ENCODE data around the gene CUEDC1.
"Not testable (repeated sequence)": the region's sequence is repeated elsewhere in the genome, so short reads cannot be mapped to it uniquely, and the experiment has no call there.

CUEDC1 gene

DNA sequence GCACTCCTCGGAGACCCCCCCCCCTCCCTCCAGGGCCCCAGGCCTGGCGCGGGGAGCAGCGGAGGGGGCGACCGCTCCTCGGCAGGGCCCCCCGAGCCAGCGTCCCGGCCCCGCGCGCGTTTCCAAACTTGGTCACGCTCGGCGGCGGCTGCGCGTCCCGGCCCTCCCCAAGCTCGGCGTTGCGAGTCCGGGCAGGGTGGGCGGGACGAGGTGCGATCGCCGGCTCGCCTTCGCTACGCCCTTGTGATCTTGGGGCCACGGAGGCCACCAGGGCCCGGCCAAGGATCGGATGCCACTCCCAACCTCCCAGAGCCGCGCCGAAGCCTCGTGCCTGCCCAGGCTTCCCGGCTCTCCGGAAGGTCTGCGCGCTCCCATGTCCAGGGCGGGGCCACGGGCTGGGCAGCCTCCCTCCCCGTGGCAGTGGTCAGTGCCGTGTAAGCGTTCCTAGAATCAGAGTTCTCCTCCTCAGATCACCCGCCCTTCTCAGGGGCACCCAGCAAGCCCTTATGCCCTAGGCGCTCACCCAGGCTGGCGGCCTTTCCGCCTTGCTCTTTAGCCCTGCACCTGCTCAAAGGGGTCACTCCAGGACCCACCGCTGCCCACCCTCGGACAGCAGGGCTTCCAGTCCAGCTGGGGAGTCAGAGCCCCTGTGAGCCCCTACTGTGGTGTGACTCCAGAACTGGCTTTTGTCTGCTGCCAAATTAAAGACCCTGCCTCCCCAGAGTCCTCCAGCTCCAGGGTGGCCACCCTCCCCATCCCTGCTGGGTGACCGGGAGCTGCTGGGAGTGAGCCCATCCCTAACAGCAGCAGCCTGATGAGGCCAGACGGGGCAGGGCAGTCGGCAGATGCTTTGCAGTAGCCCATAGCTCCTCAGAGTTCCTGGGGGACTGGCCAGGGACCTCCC lies 93.2 kb downstream of the CUEDC1 start:
- DNase-seq (ENCODE audit: low read depth in 2 of 2): no peak

DNA sequence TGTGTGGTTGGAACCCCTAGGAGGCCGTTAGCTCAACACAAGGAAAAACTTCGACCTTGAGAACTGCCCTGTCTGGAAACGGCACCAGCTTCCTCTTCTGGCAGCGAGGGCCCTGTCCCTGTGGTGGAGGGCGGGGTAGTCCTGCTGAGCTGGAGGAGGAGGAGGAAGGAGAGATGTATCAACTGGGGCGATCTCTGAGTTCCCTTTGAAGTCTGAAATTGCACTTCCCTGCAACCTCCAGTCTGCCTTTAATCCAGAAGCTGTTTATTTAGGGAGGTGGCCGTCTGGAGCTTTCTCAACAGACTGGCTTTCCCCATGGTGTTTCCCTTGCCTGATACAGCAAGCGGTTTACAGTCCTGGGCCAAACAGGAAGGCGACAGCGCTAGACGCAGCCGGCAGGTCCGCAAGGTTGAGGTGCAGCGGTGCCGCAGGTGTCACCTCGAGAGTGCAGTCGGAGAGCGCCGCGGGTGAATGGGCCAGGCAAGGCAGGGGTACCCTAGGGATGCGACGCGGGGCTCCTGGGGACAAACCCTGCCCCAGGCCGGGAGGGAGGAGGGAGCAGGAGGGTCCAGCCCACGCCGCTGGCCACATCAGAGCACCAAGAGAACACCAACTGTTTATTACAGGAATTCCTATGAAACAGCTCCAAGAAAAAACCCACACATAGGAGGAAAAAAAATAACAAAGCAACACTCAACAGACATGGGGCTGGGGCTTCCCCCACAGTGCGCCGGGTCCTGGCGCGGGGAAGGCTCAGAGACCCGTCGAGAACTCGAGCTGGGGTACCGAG lies 94.0 kb downstream of the CUEDC1 start:
- no peak for DNase-seq (ENCODE audit: low read depth in 2 of 2)

DNA sequence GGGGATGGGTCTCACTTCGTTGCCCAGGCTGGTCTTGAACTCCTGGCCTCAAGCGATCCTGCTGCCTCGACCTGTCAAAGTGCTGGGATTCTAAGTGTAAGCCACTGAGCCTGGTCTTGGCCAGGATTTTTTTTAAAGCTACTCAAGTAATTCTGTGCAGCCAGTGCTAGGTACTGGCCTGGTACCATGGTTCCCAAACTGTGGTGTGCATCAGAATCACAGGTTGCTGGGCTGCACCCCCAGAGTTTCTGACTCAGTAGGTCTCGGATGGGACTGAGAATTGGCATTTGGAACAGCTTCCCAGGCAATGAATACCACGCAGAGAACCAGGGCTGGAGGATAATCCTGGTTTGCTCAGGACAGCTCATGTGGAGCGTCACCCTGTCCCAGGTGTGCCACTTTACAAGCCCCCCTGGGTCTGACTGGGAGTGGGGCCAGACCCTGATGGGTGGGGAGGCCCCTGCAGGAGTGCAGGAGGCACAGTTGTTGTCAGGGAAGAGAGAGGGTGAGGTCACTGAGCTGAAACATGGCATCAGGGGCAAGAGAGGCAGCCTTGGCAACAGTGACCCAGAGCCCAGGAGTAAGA lies 94.7 kb downstream of the CUEDC1 start:
- no peak for DNase-seq (ENCODE audit: low read depth in 2 of 2)

DNA sequence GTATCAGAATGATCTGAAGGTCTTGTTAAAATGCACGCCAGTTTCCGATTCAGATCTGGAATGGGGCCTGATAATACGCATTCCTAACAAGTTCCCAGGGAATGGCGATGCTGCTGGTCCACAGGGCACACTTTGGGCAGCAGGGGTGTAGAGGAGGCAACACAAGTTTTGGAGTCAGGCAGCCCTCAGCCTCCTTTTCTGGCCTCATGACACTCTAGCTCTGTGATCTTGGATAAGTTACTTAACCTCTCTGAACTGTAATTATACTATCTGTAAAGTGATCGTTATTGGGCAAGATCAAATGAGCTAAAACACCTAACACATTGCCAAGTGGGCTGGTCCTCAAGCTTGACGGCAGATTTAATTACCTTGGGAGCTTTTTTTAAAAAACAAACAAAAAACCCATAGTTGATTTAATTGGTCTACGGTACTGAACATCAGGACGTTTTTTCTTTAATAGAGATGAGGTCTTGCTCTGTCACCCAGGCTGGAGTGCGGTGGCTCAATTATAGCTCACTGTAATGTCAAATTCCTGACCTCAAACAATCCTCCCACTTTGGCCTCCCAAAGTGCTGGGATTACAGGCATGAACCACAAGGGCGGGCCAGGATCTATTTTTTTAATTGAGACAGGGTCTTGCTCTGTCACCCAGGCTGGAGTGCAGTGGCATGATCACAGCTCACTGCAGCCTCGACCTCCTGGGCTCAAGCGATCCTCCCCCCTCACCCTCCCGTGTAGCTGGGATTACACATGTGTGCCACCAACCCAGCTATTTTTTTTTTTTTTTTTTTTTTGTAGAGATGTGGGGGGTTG lies 95.4 kb downstream of the CUEDC1 start:
- no peak for DNase-seq (ENCODE audit: low read depth in 2 of 2)

DNA sequence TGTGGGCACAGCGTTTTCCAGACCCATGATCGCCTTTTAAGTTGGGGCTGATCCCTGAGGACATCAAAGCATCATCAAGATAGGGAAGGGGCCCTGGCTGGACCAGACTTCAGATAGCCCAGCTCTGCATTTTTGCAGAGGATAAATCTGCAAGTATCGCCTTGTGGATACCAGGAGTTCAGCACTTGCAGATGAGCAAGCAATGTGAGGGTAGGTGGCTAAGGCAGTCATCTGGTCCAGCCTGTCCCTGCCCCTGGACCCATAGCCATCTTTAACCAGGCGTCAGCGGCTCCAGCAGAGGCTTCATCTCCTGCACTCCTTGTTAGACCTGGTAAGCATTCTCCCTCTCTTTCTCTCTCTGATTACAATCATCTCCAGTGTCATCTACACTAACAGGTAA lies 96.4 kb downstream of the CUEDC1 start:
- no peak for DNase-seq (ENCODE audit: low read depth in 2 of 2)

DNA sequence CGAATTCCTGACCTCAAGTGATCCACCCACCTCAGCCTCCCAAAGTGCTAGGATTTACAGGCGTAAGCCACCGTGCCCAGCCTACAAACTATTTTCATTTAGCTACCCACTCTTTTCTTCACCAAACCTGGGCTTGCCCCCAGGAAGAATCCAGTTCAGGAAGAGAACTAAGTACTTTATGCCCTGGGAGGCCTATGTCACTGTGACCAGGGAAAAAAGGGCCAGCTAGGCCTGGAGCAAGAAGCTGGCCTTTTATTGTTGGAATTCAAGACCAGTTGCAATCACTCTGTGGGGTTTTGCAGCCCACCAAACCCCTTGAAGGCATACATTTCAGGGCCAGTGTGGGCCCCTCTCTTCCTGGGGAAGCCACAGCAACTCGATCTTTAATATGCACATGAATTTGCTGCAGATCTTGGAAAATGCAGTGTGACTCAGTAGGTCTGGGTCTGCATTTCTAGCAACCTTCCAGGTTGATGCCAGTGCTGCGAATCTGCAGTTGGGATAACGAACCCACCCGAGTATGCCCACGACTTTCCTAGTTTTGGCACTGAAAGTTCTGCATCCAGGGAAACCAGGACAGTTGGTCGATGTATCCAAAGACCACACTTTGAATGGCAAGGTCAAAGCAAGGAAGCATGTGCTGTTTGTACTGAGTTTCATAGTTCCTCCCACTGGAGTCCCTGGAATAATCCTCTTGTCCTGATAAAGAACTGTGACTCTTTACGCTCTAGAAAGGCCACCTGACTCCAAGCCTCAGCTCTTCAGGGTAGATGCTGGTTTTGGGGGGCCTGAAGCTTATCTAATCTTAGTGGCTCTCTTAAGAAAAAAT lies 98.2 kb downstream of the CUEDC1 start:
- no peak for DNase-seq (ENCODE audit: low read depth in 2 of 2)

DNA sequence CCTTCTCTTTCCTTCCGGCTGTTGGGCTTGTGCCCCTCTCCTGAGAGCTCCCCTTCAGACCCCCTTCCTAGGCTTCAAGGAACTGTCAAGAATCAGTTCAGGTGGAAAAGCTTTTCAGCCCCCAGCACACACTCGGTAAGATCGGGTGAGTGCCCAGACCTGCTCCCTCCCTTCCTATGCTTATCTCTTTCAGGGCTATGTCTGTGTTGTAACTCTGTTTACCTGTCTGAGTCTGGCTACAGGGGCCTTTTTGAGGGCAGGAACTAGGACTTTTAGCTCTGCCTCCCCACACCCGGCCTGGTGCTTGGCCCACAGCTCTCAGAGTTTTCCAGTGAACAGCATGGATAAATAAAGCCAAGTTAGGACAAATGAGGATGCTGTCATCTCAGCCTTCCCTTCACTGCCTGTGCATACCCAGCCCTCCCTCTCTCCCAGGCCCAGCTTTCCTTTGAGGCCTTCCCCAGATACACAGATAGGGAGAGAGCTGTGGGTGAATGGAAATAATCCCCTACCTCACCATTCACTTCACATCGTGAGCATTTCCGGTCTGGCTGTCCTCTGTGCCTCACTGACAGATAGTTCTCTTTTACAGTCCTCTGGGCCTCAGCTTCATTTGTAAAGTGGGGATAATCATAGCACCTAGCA lies 99.7 kb downstream of the CUEDC1 start:
- DNase-seq (ENCODE audit: low read depth in 2 of 2): no peak

DNA sequence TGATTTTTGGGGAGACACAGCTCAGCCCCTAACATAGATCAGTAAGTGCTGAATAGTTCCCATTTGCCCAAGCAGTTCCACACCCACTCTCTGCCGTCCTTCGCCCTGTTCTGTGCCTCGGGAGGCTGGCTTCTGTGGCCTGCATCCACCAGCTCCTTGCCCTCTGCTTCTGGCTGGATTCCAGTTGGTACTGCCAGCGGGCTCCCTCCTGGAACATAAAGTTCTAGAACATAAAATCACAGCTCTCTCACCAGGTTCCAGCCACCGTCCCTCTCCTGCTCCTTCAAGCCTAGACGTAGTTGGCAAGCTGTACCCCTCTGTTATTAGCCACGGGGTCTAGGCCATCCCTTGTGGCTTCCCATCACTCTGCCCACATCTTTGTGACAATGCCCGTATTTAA lies 101.5 kb downstream of the CUEDC1 start:
- no peak for DNase-seq (ENCODE audit: low read depth in 2 of 2)

DNA sequence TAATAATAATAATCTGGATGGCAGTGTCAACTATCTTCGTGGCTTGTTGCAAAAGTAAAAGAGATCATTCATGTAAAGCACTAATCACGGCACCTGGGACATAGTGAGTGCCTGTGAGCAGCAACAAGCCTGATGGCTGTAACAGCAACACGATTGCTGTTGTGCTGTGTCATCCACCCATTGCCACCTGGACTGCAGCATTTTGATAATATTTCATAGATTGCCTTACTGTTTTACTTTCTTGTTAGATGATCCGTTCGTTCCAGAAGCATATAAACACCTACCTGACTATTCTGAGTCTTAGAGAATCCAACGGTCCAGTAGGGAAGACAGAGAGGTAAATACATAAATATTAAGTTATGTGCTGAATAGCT lies 102.3 kb downstream of the CUEDC1 start:
- DNase-seq (ENCODE audit: low read depth in 2 of 2): no peak

DNA sequence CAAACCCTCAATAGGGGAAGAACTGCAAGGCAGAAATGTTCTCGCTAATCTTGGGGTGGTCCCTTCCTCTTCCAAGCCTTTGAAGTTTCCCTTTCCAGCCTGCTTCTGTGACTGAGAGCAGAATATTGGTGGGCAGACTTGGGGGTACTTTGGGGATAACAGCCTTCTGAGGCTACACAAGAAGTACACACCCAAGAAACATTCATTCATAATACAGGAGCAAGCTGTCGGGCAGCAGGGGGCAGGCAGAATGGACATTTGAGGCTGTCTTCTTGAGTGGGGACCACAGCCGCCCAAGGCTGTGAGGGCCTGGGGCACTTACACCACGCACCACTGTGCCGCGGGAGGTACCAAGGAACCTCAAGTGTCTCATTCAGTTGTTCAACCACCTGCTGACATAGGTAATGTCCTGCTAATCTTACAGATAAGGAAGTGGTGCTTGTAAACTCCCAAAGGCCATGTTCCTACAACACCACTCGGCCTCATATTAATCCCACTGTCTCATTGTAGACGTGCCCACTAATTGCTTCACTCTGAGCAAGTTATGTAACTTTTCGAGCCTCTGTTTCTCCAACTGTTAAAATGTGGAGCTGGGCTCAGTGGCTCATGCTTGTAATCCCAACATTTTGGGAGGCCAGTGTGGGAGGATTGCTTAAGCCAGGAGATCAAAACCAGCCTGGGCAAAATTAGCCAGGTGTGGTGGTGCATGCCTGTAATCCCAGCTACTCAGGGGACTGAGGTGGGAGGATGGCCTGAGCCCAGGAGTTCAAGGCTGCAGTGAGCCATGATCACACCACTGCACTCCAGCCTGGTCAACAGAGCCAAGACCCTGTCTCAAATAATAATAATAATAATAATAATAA lies 102.9 kb downstream of the CUEDC1 start:
- no peak for DNase-seq (ENCODE audit: low read depth in 2 of 2)

DNA sequence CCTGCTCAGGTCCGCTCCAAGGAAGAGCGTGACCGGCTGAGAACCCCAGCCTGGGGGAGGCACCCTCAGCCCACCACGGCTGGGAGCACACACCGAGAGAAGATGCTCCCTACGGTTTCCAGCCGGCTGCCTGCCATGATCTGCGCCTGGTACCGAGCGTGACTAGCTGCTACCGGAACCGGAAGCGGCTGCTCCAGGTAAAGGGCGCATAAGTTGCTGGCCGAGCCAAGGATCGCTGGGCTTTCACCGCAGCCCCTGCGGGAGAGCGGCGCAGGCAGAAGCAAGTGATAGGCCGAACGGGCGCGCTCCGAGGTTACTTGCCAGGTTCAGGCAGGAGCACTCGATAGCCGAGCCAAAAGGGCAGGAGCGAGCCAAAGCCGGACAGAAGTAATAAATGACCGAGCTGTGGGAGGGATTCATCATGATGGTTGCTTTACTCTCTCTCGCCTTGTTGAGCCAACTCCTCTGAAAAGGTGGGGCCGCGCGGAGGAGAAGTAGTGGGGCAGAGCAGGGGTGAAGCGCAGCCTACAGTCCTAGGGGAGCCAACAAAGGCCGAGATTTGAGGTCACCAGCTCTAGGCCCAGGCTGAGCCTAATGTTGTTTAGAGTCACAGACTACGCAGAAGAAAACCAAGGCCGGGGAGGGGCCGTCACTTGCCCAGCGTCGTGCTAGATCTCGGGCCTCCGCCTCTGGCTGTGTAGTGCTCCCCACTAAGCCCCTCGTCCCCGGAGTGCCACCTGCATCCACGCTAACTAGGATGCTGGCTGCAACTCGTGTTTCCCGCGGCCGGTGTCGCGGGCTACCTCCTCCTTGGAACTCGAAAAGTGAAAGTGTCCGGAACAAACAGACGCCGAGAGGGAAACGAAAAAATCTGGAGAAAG lies 105.1 kb downstream of the CUEDC1 start, which contains the start of gene MRPS23:
MRPS23 (minus strand) TSS at position 171 of the 881 bp plus-strand sequence; CDS start at position 137, 34 bp downstream.
- DNase-seq (ENCODE audit: low read depth in 2 of 2): peak; percentile 90 to 92

DNA sequence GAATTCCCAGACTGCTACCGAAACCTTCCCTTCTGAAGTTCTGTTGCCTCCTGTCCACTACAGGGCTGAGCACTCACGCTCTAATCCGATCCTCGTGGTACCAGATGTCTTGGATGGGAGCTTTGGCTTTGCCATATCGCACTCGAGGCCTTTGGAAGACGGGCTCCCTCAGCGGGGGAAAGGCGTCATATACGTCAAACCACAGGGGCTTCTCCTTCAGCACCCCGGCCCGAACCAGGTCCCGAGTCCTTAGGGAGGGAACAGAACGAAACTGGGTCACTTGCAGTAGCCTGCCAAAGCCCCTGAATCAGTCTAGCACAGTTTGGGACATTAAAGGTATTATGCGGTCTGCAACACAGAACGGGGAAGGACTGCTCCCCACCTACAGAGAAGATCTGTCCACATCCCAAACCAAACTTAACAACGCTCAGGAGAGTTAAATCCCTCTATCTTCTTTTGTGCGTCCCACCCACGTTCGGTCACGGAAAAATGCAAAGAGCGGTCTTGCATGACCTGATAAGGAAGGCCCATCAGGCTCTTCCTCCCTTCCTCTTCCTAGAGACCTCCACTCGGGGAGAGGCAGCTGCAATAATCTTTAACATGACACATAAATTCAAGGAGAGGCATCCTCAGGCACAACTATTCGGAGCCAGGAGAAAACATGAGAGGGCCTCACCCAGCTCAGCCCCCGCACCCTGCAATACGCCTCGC lies 105.9 kb downstream of the CUEDC1 start:
- no peak for DNase-seq (ENCODE audit: low read depth in 2 of 2)

DNA sequence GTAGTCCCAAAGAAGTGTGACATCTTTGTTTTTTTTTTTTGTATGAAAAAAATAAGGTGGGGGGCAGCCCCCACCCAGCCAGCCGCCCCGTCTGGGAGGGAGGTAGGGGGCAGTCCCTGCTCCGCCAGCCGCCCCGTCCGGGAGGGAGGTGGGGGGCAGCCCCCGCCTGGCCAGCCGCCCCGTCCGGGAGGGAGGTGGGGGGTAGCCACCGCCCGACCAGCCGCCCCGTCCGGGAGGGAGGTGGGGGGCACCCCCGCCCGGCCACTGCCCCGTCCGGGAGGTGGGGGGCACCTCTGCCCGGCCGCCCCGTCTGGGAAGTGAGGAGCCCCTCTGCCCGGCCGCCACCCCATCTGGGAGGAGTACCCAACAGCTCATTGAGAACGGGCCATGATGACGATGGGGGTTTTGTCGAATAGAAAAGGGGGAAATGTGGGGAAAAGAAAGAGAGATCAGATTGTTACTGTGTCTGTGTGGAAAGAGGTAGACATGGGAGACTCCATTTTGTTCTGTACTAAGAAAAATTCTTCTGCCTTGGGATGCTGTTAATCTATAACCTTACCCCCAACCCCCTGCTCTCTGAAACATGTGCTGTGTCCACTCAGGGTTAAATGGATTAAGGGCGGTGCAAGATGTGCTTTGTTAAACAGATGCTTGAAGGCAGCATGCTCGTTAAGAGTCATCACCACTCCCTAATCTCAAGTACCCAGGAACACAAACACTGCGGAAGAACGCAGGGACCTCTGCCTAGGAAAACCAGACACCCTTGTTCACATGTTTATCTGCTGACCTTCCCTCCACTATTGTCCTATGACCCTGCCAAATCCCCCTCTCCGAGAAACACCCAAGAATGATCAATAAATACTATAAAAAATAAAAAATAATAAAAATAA lies 108.9 kb downstream of the CUEDC1 start:
- DNase-seq (ENCODE audit: low read depth in 2 of 2): not testable (repeated sequence)

DNA sequence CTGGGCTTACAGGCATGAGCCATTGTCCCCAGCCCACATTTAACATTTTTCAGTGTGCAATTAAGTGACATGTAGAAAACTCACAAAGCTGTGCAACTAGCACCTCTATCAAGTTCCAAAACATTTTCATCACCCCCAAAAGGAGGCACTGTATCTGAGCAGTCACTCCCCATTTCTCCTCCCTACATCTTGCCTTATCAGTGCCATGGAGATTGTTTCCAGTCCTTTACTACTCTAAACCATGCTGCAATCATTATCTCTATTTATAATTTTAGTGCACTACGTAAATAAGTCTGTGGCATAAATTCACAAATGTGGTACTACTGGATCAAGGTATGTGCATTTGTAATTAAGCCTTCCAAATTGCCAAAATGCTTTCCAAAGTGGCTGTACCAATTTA lies 112.9 kb downstream of the CUEDC1 start:
- DNase-seq (ENCODE audit: low read depth in 2 of 2): no peak

DNA sequence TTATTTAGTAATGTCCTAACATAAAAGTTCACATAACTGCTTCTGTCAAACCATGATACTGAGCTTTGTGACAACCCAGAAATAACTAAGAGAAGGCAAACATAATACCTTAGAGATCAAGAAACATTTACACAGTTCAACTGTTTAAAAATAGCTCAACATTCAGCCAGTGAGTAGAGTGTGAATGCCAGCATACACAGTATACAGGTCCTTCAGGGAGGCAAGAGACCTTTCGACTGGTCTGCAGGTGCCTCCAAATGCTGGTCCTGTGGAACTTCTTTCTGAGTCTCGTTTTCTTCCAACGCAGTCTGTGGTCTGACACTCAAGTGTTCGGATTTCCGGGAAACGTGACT lies 115.7 kb downstream of the CUEDC1 start:
- DNase-seq (ENCODE audit: low read depth in 2 of 2): no peak

DNA sequence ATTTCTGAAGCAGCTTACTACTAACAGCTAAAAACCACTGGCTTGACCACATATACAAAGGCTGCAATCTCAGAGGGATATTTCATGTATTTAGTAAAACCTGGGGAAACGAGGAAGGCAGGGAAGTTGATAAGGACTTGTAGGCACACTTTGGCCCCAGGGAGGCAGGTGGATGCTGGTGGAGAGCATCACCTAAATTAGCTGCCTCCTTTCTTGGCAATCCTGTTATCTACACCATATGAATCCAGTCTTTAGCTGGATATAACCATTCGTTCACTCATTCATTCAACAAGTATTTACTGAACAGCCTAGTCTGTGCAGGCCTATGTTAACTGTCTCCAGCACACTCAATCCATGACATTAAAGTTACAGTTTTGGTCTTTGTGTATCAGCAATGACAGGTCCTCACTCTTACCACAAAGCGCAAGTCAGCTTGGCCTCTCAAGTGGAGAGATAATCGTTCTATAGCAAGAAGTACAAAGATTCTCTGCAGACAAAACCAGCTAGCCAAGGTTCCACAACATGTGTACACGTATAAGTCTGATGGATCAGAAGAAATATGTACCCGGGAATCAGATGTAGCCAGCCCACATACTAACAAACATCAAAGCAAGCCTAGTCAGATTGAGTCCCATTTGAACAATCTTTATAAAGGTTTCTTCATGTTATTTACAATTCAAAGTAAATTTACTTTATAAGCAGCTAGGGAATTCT lies 116.2 kb downstream of the CUEDC1 start:
- no peak for DNase-seq (ENCODE audit: low read depth in 2 of 2)

Data from activated CD4-positive, alpha-beta T cell treated with anti-CD3 and anti-CD28 coated beads for 24 hours (primary cell).